ENCODE results near the gene NEUROD2.

DNA sequence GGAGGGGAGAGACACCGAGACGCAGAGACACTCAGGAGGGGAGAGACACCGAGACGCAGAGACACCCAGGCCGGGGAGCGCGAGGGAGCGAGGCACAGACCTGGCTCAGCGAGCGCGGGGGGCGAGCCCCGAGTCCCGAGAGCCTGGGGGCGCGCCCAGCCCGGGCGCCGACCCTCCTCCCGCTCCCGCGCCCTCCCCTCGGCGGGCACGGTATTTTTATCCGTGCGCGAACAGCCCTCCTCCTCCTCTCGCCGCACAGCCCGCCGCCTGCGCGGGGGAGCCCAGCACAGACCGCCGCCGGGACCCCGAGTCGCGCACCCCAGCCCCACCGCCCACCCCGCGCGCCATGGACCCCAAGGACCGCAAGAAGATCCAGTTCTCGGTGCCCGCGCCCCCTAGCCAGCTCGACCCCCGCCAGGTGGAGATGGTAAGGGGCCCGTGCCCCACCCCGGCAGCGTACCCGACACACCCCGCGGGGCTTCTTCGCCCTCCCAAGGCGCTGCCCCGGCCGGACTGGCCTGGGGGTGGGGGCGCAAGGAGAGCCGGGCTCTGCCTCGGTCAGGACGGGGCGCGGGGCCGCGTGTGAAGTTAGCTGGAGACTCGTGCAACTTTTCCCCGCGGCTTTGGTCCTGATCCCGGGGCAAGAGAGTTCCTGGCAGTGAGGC is 19.5 kb upstream of the NEUROD2 start:
- TF ChIP-seq POLR2A (IDR thresholded peaks at IDR 0.05) = no peak
- TF ChIP-seq, protein P1, sequence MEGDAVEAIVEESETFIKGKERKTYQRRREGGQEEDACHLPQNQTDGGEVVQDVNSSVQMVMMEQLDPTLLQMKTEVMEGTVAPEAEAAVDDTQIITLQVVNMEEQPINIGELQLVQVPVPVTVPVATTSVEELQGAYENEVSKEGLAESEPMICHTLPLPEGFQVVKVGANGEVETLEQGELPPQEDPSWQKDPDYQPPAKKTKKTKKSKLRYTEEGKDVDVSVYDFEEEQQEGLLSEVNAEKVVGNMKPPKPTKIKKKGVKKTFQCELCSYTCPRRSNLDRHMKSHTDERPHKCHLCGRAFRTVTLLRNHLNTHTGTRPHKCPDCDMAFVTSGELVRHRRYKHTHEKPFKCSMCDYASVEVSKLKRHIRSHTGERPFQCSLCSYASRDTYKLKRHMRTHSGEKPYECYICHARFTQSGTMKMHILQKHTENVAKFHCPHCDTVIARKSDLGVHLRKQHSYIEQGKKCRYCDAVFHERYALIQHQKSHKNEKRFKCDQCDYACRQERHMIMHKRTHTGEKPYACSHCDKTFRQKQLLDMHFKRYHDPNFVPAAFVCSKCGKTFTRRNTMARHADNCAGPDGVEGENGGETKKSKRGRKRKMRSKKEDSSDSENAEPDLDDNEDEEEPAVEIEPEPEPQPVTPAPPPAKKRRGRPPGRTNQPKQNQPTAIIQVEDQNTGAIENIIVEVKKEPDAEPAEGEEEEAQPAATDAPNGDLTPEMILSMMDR (IDR thresholded peaks at IDR 0.05) = no peak
- no peak for TF ChIP-seq POLR2AphosphoS5 (IDR thresholded peaks at IDR 0.05)

All from prostate gland (tissue), 2 donors.